NCI-H2196 treated with DMSO at 0.1 percent for 48 hours (cell line): Measurements from ENCODE around the gene FOXP4.
A peak's percentile ranks its signal among the peaks of the same experiment; 100 is the strongest.

Source experiments
- DNase-seq: peaks from one replicate; lab custom pipeline; 2025; ENCODE audit not compliant: unreplicated experiment; lab: John Stamatoyannopoulos, UW

FOXP4 gene, protein sequence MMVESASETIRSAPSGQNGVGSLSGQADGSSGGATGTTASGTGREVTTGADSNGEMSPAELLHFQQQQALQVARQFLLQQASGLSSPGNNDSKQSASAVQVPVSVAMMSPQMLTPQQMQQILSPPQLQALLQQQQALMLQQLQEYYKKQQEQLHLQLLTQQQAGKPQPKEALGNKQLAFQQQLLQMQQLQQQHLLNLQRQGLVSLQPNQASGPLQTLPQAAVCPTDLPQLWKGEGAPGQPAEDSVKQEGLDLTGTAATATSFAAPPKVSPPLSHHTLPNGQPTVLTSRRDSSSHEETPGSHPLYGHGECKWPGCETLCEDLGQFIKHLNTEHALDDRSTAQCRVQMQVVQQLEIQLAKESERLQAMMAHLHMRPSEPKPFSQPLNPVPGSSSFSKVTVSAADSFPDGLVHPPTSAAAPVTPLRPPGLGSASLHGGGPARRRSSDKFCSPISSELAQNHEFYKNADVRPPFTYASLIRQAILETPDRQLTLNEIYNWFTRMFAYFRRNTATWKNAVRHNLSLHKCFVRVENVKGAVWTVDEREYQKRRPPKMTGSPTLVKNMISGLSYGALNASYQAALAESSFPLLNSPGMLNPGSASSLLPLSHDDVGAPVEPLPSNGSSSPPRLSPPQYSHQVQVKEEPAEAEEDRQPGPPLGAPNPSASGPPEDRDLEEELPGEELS

DNA sequence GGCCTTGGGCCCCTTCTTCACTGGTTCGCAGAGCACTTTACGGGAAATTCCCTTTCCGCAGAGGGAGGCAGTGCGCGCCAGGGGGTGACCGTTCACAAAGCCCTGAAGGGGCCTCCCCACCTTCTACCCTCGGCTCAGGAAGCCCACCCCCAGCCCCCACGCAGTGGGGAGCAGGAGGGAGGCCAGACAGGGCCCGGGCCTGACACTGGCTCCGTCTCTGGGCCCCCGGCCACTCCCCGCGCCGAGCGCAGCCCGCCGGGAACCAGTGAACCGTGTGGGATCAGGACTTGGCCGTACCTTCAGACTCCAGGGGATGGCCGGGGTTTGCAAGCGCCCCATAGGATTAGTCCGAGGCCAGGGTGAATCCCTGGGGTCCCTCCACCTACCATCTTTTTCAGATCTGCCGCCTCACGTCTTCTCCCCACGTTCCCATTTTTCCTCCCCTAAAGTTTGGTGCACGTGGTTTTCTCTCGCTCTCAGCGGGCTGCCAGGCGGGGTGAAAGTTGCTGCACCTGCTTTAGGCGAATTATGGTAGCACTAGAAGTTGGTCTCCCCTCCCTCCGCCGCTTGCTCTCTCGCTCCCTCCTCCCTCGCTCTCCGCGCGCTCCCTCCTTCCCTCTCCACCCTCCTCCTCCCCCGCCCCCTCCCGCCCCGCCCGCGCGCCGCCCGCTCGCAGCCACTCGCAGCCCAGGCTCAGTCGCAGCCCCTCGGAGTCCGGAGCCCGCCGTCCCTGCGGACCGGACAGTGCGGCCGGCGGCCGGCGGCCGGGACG is at the start of gene FOXP4:
FOXP4 (plus strand) TSS at position 679 of the 772 bp plus-strand sequence. CDS start 19,380 bp downstream, outside the sequence.
- peak; percentile 88 for DNase-seq

DNA sequence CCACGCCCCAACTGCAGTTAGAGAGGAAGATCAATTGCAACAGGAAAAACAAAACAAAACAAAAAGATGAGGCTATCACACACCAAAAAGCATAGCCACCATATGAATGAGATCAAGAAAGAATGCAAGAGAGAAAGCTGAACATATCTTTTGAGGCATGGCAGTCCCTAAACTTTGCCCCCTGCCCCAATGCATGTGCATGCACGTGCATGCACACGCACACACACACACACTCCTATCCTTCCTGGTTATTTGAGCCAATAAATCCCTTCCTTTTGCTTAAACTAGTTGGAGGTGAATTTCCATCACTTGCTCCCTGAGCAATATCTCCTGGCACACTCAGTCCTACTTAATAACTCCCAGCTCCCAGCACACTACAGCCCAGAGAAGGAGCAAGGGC is 48.6 kb upstream of the FOXP4 start:
- DNase-seq: no peak

DNA sequence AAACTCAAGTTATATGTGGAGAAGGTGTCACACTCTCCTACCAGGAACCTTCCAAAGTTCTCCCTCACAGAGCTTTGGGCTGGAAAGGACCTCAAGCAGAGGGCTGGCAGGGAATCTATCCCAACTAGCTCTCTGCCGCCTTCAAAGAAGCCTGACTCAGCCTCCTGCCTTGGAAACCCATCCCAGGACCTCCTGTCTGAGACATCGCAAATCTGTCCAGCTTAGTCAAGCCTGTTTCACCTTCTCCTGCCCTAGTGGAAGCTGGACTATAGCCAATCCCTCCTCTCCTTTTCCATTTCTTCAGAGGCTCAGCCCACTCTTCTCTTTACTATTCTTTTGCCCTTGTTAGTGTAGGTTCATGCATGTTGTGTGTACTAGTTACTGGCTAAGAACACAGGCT is 48.2 kb upstream of the FOXP4 start:
- no peak for DNase-seq

DNA sequence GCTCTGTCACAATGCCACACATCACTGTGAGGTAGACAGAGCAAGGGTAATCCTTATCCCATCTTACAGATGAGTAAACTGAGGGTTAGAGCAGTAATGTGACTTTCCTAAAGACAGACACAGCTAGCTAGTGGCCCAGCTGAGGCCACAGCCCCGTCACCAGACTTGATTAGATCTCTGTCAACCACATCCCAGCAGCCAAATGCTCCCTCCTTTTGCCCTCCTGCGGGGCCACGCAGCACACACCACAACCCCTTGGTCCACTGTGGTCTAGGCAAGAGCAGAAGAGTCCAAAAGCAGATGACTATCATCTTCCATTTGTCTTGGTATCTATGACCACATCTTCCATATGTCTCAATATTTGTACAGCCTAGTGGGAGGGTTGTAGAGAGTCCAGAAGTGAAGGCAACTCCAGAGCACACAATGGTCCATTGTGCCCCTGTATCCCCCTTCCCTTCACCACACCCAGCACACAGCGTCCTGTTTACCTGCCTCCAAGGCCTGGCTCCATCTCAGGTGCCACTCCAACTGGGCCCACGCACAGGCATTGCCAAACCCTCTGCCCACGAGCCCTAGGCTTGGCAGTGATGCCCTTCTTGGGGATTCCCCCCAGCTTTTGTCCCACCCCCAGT is 47.1 kb upstream of the FOXP4 start:
- no peak for DNase-seq

DNA sequence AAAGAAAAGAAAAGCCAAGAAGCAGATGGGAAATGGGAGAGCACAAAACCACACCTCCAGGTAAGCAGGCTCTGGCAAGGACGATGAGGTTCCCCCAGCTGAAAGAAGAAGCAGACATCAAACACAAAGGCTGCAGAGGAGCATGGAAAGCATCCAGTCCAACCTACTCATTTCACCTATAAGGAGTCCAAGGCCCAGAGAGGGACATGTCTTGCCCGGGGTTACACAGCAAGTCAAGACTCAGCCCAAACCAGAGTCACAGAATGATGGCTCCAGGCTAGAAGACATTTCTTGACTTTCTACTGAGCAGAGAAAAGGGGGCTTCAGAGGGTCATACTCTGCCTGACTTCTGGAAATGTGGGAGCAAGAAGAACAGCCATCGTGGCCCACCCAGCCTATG is 45.6 kb upstream of the FOXP4 start:
- no peak for DNase-seq

DNA sequence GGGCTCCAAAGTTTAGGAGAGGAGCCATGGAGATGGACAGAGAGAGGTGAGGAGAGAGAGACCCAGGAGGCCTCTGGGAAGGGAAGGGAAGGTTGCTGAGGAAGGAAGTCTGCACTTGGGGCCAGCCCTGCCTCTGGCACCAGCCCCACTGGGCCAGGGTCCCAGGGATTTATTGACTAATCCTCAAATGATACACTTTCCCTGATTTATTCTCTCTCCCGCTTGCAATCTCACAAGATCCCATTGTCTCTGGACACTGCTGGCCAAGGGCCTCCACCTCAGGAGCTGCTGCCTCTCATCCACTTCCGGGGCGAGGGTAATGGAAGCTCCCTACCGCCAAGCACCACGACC is 43.6 kb upstream of the FOXP4 start:
- DNase-seq: no peak

DNA sequence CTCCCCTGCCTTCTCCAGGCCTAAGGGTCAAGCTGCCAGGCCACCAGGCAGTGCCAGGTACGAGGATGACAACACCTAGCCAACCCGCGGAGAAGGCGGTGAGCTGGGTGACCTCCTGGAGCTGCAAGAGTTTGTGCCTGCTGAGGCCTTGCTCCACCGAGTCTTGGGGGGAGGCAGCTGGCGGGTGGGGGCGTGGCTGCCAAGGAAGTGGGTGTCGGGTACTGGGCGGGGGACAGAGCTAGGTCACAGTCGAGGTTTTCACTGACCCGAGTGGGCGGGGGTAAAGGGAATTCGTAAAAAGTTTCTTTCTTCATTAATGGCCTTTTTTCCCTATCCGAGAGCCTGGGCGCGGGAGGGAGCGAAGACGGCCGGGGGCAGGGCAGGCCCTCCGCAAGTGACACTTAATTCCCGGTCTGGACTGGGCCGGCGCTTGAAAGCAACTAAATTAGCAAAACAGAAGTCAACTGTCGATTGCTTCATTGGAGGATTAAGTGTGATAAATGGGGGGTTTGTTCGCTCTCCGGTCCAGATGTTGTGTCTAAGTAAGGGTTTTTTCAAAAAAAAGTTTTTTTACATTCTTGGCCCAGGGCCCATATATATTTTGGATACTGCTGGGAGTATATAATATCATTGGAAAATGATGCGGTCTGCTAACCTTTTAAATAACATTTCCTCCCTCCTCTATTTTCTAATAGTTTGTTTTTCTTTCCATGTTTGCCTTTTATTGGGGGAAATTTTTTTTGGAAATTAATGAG is 43.1 kb upstream of the FOXP4 start:
- no peak for DNase-seq

DNA sequence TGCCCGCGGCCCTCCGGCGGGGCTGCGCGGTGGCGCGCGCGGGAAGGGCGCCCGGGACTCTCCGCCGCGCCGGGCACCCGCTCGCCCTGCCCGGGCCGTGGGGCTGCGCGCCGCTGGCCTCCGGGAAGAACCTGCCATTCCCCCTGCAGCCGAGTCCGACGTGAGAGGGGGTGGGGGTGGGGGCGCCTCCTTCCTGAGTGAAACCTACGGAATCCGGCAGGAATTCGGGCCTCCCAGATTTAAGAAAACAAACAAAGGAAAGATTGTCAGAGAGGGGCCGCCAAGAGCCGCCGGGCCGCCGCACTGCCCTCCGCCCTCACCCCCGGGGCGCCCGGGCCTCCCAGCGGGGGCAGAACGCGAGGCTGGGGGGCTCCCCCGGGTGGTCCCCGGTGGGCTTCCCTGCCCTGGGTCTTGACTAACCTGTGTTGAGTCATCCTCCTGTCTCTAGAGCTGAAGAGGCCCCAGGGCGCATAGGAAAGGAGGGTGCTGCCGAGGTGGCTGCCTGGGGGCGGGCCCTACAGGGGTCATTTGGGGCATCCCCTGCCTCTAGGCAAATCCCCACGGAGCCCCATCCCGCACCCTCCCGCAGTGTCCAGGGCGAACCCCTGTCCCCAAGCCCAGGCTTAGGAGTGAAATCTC is 42.2 kb upstream of the FOXP4 start:
- DNase-seq: no peak

DNA sequence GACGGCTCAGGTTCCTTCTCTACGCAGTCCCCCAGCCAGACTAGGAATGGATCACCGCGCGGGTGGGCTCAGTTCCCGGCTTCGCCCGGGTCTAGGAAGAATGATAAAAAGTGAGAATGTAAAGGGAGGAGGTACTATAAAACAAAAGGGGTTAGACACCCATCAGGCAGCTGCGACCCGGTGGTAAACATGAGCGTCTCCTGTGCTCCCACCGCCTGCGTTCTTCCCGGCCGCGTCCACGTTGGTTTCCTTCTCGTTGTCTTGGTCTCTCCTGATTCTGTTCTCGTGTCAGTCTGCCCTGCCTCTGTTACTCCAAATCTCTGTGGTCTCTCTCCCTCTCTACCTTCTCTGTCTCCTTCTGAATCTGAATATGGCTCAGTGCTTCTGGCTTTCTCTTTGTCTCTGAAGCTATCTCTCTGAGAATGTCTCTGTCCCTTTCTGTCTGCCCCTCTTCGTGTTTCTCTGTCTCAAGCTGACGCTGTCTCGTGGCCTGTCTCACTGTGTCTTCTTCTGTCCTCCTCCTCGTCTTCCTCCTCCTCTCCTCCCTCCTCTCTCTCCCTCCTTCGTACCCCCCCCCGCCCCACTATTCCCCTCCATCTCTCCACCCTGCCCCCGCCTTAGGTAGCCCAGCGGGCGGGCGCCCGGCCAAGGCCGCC is 41.6 kb upstream of the FOXP4 start:
- DNase-seq: peak; percentile 66

DNA sequence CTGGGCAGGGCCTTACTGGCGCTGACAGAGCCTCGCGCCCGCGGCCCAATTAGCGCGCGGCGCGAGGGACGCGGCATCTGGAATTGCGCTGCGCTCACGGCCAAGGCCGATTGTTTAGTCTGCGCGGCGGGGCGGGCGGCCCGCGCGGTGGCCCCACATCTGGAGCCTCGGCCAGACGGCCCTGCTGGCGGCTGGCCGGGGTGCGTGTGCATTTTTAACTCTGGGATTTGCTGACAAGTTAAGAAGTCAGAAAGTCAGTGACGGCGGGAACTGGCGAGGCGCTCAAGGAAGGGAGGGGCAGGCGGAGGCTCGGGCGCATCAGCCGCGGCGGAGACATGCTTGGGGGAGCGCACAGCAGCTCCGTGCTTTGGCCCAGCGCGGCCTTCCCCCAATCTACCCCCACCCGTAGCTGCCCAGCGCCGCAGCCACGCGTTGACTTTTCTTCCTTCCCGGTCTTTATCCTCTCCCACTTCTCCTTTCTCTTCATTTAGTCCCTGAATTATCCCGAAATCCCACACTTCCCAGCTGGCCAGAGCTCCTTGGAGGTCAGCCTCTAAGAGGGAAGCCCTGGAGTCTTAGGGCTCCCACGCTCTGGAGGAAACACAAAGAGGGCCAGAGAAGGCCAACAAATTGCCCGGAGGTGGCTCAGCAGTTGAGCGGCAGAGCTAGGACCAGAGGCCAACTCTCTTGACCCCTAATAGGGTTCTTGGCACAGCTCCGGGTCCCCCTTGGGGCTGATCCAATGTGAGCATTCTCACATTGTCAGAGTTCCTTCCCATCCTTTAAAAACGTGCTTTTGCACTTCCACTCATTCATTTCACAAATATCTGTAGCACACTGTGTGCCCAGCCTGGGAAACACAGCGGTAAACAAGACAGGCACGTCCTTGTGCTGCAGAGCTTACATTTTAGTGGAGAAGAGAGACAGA is 40.8 kb upstream of the FOXP4 start:
- peak; percentile 56 for DNase-seq

DNA sequence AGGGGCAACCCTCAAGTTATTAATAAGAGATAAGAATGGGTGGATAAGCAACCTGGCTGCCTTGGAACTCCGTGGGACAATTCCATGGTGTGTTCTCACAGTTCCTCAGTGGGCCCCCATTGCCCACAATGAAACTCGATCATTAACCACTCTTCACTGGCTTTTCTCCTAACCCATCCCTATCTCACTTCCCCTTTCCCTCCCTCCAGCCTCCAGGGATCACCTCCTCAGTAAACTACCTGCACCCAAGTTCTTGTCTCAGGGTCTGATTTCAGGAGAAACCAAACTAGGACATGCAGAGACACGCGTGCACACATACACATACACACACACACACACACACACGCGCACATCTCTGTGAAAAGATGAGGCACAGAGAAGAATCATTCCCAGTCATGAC is 37.7 kb upstream of the FOXP4 start:
- no peak for DNase-seq

DNA sequence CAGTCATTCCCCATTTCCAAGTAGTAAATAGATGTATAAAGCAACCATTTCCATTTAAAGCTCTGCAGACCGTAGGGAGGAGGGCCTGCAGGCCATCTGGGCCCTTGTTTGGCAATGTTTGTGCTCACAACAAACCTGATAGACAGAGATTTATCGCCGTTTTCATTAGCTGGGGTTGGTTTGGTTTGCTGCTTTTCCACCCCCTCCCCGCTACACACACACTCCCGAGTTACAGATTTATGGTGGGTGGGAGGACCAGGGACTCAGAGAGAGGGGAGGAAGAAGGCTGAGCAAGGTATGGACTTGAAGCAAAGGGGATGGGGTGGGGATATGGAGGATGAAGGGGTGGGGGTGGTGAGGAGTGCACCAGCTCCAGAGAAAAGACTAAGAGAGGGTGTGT is 36.6 kb upstream of the FOXP4 start:
- no peak for DNase-seq

DNA sequence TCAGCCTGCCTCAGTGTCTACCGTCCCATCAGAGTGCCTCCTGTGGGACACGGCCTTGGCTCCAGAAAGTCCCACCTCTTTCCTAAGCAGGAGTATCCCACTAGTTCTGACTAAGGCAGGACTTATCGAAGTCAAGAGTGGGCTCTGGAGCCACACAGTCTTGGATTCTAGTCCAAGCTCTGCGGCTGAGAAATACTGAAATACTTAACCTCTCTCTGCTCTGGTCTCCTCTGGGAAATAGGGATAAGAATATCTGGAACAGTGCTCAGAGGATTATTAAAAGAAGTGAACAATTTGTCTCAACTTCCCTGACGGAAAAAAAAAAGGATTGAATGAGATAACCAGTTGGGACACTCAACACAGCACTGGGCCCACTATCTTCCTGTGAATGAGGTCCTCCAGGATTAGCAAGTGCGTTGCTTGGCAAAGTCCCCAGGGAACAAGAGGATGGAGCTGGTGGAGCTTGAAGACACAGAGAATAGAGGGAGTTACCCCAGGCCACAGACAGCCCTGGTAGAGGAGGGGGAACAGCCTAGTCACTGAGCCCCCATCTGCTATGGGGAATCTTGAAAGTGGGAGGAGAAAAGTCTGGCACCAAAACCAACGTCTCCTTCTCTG is 34.6 kb upstream of the FOXP4 start:
- no peak for DNase-seq

DNA sequence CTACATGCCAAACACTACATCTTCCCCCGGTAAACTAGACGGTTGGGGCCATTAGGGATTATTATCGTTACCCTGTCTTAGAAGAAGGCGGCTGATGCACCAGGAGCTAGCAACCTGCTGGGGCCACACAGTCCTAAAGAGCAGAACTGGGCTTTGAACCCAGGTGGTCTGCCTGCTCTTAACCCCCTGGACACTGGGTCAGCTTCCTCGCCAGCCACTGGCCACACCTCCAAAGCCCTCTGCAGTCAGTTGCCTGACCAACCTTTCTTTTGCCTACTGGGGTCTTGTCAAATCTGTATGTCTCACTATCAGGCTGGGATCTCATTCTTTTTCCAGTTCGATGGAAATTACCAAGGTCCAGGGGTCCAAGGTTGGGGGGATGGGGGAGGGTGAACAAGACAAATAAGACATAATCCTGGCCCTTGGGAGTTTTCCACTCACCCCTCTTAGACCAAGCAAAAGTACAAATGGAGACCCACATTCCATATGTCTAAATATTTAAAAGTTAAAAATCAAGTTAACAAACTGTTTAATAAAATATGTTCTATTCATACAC is 34.0 kb upstream of the FOXP4 start:
- DNase-seq: no peak

DNA sequence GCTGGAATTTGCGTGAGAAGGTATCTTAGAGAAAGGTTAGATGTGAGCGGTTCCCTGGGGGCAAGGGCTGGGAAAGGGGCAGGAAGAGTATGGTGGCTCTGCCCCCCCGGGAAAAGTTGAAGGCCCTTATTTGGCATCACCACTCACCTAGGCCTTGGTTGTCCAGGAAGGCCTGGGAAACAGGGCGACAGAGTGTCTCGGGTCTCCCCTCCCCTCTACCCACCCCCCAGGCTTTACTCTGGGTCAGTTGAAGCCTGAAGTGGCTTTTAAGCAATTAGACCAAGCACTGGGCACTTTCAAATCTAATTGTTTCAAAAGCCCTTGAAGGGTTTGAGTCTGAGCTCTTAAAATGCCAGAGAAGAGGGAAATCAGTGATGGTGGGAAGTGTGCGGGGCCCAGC is 30.2 kb upstream of the FOXP4 start:
- DNase-seq: no peak

DNA sequence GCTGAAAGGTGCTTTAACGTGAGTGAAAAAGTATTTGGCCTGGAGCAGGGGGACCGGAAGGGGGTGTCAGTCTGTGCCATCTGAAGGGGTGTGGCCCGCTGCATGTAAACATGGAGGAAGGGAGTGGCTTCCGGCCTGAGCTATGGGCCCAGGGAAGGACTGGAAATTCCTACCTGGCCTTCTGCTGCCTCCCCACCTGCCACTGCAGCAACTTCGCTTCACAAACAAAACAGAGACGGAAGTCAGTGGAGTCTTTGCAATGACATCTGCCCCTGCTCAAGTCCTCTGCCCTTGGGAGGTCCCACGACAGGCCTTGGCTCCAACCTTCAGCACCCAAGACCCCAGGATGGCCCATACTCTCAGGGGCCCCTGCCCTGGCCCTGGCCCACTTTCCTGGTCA is 28.1 kb upstream of the FOXP4 start:
- DNase-seq: no peak

DNA sequence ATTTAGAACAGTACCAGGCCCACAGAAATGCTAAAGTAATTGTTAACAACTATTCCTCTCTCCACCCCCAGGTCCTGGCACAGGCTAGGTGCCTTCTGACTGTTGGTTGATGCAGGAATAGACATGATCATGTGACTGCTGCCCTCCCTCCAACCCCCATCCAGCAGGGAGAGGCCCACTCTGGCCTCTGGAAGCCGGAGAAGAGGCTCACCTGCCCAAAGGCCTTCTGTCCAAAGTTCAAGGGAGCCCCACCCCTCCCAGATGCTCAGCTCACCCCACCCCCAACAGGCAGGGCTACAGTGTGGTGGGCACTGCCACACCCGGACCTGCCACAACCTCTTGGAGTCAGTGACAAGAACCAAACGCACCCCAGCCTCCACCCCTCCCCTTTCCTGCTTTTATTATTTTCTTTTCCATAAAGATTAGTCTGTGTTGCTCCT is 26.9 kb upstream of the FOXP4 start:
- no peak for DNase-seq
